Measurements from ENCODE around the gene CP. TPM values are rescaled to one million over a fixed set of nuclear protein-coding genes. Genes with fewer than 3 reads are reported as not detected.
A peak's percentile ranks its signal among the peaks of the same experiment; 100 is the strongest.

Gene CP
- total RNA-seq, 4 donors from 2014 or later = 0.97 to 17.9 (median 15.8) TPM; not detected in 1

- no peak for TF ChIP-seq POLR2A (IDR thresholded peaks at IDR 0.05)
- TF ChIP-seq CTCF (IDR thresholded peaks at IDR 0.05) = no peak
- intact Hi-C loops (cut with DNase I) = no loop called here
- H3K9me3 ChIP-seq = no peaks in the 10 kb centered on the region
- H3K27me3 ChIP-seq = no peaks in the 10 kb centered on the region
- H3K4me1 ChIP-seq = no peaks in the 10 kb centered on the region
- WGBS, 2 donors = 50 to 89% methylated on average over 1 of the region's 1 CpG
- no peak for DNase-seq
- H3K27ac ChIP-seq = peak overlapping the region in 2 of 4 donors; percentile 0 to 18
- no peak overlapping the region for H3K4me3 ChIP-seq
- H3K36me3 ChIP-seq = peaks cover 0 to 86% (median 3%) of the 10 kb centered on the region in 3 donors
Observed at GRCh38 chr3:149145974-149146373, 75.7 kb downstream of the CP start.

GRCh38 chr3:149145356-149145755 lies 76.3 kb downstream of the CP start:
- TF ChIP-seq POLR2A (IDR thresholded peaks at IDR 0.05) (no peak), CTCF (IDR thresholded peaks at IDR 0.05) (no peak)
- WGBS, 2 donors = 64 to 89% methylated on average over 2 of the region's 2 CpGs
- no peaks in the 10 kb centered on the region for H3K9me3 ChIP-seq
- peaks cover 0 to 82% (median 3%) of the 10 kb centered on the region in 3 donors for H3K36me3 ChIP-seq
- H3K4me3 ChIP-seq = no peak overlapping the region
- H3K27me3 ChIP-seq = no peaks in the 10 kb centered on the region
- H3K27ac ChIP-seq = peak overlapping the region in 1 of 4 donors; percentile 2
- DNase-seq = no peak
- intact Hi-C loops (cut with DNase I) = no loop called here
- H3K4me1 ChIP-seq = no peaks in the 10 kb centered on the region

- intact Hi-C loops (cut with DNase I) = no loop called here
- Histone ChIP-seq H3K4me1 (no peaks in the 10 kb centered on the region), H3K4me3 (no peak overlapping the region), H3K9me3 (no peaks in the 10 kb centered on the region), H3K27me3 (no peaks in the 10 kb centered on the region), H3K36me3 (peaks cover 0 to 56% (median 3%) of the 10 kb centered on the region in 3 donors), H3K27ac (no peak overlapping the region)
- 63 to 72% methylated on average over 4 of the region's 4 CpGs for whole genome bisulfite sequencing, 2 donors
- DNase-seq = no peak
- no peak for TF ChIP-seq CTCF (IDR thresholded peaks at IDR 0.05)
- TF ChIP-seq POLR2A (IDR thresholded peaks at IDR 0.05) = no peak
Observed at GRCh38 chr3:149142682-149143081, 78.9 kb downstream of the CP start.

GRCh38 chr3:149134575-149134974 lies 87.1 kb downstream of the CP start:
- H3K9me3 ChIP-seq = no peaks in the 10 kb centered on the region
- no peak overlapping the region for H3K4me3 ChIP-seq
- DNase-seq = no peak
- no peaks in the 10 kb centered on the region for H3K27me3 ChIP-seq
- TF ChIP-seq POLR2A (IDR thresholded peaks at IDR 0.05) = no peak
- no peak for TF ChIP-seq CTCF (IDR thresholded peaks at IDR 0.05)
- H3K27ac ChIP-seq = no peak overlapping the region
- H3K36me3 ChIP-seq = no peaks in the 10 kb centered on the region
- 49 to 68% methylated on average over 3 of the region's 3 CpGs for WGBS, 2 donors
- H3K4me1 ChIP-seq = peaks cover 0 to 39% (median 14%) of the 10 kb centered on the region in 3 donors
- intact Hi-C loops (cut with DNase I) = loop anchor here (5.0 kb wide), 1 partner anchor 138 kb away; no protein-coding TSS in a partner anchor

- no peaks in the 10 kb centered on the region for H3K36me3 ChIP-seq
- H3K9me3 ChIP-seq = no peaks in the 10 kb centered on the region
- WGBS, 2 donors = 22 to 51% methylated on average over 4 of the region's 4 CpGs
- no peaks in the 10 kb centered on the region for H3K27me3 ChIP-seq
- H3K27ac ChIP-seq = peak overlapping the region in 3 of 4 donors; percentile 26 to 90 (median 32)
- peak overlapping the region in 1 of 4 donors; percentile 26 for H3K4me3 ChIP-seq
- H3K4me1 ChIP-seq = peaks cover 0 to 47% (median 14%) of the 10 kb centered on the region in 3 donors
- no peak for DNase-seq
- no peak for TF ChIP-seq POLR2A (IDR thresholded peaks at IDR 0.05)
- no peak for TF ChIP-seq CTCF (IDR thresholded peaks at IDR 0.05)
- intact Hi-C loops (cut with DNase I) = loop anchor here (5.0 kb wide), 1 partner anchor 141 kb away; no protein-coding TSS in a partner anchor
Observed at GRCh38 chr3:149131589-149131988, 90.0 kb downstream of the CP start.
